Measurements from ENCODE around the gene FAM199X.
"Not testable (repeated sequence)": the region's sequence is repeated elsewhere in the genome, so short reads cannot be mapped to it uniquely, and the experiment has no call there.

FAM199X gene

GRCh38 chrX:104193485-104193884, 27.2 kb downstream of the FAM199X start:
- no peak for DNase-seq

- no peak for DNase-seq
Observed at GRCh38 chrX:104195013-104195412, 28.8 kb downstream of the FAM199X start.

GRCh38 chrX:104195489-104196084, 29.3 kb downstream of the FAM199X start:
- no peak for DNase-seq

- no peak for DNase-seq
Observed at GRCh38 chrX:104205548-104205947, 39.3 kb downstream of the FAM199X start.

- no peak for DNase-seq
Observed at GRCh38 chrX:104211187-104211586, 44.9 kb downstream of the FAM199X start.

- DNase-seq, result not testable (repeated sequence)
Observed at GRCh38 chrX:104230060-104230459, 63.8 kb downstream of the FAM199X start.
